SIG-M5 treated with dmso at 0.1 percent for 504 hours (cell line): ENCODE measurements around the gene PCK1.

Source experiments
- DNase-seq: peaks from one replicate; lab custom pipeline; 2025; ENCODE audit not compliant: unreplicated experiment; lab: John Stamatoyannopoulos, UW

PCK1 gene

DNA sequence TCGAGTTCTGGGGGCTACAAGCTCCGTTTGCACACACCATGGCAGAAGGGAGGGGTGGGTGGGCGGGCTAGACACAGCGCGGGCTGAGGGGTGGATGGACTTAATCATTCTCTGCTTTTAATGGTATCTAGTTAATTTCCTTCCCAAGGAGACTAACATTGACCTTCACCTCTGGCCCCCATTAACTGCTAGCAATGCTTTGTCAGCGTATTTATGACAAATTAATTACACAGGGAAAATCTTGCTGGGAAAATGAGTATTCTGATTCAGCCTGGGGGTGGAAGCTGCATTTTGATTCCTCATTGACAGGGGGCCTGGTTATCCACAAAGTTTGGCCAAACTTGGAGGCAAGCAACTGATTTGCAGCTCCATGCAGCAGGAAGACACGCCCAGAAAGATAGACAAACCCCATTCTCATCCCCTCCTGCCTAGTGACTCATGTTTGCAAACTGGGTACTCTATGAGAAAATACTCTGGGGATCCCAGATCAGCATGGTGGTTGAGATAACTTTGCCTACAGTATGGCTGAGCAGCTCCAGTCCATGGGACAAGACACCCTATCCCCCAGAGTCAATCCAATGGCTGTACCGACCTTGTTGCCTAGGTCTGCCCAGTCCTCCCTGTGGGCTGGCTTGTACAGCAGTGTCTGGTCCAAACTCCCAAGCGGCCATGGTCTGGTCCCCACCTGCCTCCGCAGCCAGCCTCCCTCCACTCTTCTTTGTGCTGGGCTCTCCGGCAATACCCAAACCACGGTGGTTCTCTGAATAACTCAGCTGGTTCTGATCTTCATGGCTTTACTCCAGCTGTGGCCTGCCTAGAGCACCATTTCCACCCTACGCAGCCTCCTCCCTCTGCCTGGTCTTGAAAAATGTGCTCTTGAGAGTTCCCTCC lies 39.7 kb downstream of the PCK1 start:
- DNase-seq, result no peak

- no peak for DNase-seq
Measured at GRCh38 chr20:57601211-57601570, 40.3 kb downstream of the PCK1 start.

DNA sequence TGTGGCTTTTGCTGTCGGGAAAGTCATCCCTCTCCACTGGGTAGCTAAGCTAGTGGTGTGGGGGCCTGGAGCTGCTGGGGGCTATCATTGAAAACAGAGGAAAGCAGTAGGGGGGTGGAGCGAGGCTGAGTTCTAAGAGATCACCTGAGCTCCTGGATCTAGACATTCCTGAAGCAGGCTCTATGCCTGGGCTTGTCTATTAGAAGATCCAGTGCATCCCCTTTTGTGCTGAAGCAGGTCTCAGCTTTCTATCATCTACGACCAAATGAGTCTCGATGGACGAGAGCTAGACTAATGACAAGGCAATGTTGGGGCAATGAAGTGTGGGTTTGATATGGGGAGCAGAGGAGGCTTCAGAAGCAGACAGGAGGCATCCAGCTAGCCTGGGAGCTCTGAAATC lies 40.8 kb downstream of the PCK1 start:
- DNase-seq, result no peak

- DNase-seq, result no peak
Measured at GRCh38 chr20:57603120-57603519, 42.2 kb downstream of the PCK1 start.

- no peak for DNase-seq
Measured at GRCh38 chr20:57605045-57605444, 44.1 kb downstream of the PCK1 start.

DNA sequence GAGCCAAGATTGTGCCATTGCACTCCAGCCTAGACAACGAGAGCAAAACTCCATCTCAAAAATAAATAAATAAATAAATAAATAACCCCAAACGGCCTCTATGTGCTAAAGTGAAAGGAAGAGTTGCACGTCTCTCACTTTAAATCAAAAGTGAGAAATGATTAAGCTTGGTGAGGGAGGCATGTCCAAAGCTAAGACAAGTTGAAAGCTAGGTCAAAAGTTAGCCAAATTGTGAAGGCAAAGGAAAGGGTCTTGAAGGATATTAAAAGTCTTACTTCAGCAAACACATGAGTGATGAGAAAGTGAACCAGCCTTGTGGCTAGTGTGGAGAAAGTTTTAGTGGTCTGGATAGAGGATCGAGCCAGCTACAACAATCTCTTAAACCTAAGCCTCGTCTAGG lies 45.0 kb downstream of the PCK1 start:
- DNase-seq, result no peak

GRCh38 chr20:57608516-57608915 lies 47.6 kb downstream of the PCK1 start:
- DNase-seq, result no peak

DNA sequence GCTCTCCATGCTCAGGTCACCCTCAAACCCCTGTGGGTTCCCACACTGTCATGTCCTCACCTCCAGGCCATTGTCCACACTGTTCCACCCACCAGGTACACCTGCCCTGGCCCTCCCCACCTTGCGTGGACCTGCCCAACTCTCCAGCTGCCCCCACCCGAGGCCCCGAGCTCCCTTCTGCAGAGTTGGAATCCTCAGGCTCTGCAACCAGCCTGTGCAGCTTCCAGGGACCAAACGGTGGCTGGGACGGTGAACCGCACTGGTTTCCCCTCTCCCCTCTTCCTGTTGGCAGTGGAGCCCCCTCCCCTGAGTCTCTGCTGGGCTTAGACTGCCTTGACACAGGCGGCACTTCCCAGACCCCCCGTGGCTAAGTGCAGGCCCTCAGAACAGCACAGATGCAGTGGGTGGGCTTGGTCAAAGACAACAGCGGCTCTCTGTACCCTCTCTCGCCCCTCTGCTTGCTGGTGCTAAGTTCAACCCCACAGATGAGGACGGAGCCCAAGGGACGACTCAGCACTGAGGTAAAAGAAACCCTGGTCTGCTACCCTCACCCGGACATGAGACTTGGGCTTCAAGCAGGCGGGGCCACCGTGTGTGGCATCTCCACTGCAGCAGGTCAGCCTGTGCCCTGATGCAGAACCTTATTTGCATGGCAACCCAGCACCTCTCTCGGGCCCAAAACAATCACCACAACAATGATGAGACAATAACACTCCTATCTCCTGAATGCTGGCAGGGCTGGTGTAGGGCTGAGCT lies 48.4 kb downstream of the PCK1 start:
- no peak for DNase-seq

DNA sequence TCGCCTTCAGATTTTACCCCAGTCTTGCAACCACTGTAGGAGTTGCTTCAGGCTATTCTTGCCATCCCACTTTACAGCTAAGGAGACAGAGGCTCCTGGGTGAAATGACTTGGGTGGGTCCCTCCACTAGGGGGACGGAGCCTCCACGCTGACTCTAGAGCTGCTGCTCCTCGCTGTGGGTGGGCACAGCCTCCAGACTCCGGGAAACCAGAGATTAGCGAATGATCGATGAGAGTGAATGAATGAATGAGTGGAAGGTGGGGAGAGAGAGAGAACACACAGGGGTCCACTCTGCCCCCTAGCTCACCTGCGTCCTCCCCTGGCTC lies 48.9 kb downstream of the PCK1 start:
- no peak for DNase-seq

GRCh38 chr20:57610261-57610952 lies 49.5 kb downstream of the PCK1 start:
- no peak for DNase-seq

- DNase-seq, result no peak
Measured at GRCh38 chr20:57611586-57612311, 50.8 kb downstream of the PCK1 start.

- DNase-seq, result no peak
Measured at GRCh38 chr20:57612436-57612835, 51.5 kb downstream of the PCK1 start.

GRCh38 chr20:57612916-57613315 lies 52.0 kb downstream of the PCK1 start:
- DNase-seq, result no peak

DNA sequence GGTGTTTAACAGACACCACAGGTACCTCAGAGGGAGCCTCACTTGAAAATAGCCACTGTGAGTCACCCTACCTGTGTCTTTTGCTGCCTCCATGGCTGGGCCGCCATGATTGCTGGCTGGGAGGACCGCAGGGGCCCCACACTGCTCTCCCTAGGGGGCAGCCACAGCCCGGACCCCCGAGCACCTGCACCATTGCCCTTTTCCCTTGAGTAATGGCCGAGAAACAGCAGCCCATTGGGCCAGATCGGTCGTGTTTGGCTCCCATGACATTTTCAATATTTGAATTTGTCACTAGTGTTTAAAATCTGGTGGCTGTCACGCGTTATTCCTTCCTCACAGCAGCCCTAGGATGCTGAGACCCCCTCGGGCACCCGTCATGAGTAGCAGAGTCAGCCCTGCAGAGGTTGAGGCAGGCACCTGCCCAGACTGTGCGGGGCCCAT lies 52.6 kb downstream of the PCK1 start:
- no peak for DNase-seq

DNA sequence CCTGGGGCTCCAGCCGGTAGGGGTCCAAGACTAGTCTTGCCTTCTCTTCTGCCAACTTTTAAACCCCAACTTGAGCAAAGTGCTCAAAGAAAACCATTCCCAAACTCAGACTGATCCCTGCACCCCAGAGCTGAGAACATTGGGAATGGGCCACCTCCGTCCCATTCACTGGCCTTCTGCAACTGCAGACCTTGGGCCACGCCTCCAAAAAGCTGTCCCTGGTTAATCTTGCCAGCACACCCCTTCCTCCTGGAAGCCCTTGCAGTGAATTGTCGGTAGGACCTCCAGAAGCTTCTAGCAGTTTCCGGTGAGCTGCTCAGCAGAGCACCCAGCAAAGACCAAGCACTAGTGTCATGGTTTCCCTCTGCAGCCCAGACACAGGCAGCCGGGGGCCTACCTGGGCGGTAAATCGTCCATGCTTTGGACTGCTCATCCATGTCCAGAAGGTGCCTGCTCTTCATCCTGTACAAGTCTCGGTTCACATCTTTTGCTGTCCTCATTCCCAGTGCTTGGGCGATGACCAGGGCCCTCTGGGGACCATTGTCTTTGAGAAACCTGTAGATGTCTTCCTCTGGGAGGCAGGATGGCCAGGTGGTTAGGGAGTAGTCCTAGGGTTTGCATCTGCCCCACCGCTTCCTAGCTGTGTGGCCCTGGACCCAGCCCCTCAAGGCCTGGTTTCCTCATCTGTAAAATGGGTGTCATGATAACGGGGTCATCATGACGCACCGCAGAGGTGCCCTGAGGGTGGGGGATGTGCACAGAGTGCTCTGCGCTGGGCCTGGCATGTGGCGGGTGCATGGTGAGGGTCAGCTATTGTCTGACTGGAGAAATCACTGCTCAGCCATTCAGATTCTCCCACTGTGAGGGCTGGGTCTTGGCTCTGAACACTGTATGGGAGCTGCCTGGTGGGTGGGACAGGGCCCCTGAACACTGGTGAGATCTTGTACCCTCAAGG lies 53.9 kb downstream of the PCK1 start:
- no peak for DNase-seq

GRCh38 chr20:57615445-57615811 lies 54.5 kb downstream of the PCK1 start:
- no peak for DNase-seq

- no peak for DNase-seq
Measured at GRCh38 chr20:57616143-57616951, 55.4 kb downstream of the PCK1 start.

- no peak for DNase-seq
Measured at GRCh38 chr20:57617079-57617795, 56.3 kb downstream of the PCK1 start.
